Panc1 (cell line): Measurements from ENCODE around the gene CCDC183. TPM values are rescaled to one million over a fixed set of nuclear protein-coding genes. Genes with fewer than 3 reads are reported as not detected.
"Not testable (repeated sequence)": the region's sequence is repeated elsewhere in the genome, so short reads cannot be mapped to it uniquely, and the experiment has no call there.

ENCODE experiments used
- ATAC-seq: fragments of 200-7000 bp; cut with Tn5 transposase; 2 replicates; pipeline ENCODE4 v1.9.1; 2020; ENCODE audit warnings: mild to moderate bottlenecking, moderate library complexity
- BruUV-seq: library from RNA; stranded (reverse); fragments of 400-500 nt; replicated peaks from 2 replicates; lab custom pipeline; 2021; lab: Mats Ljungman, UMichigan
- CTCF ChIA-PET: fragments of 300-600 bp; sonication (Branson Sonifier 250); formaldehyde crosslinking; loops from one replicate; lab custom pipeline; 2022; ENCODE audit warnings: antibody characterized with exemption; lab: Charles Lee
- POLR2A ChIA-PET: fragments of 300-600 bp; sonication (Branson Sonifier 250); formaldehyde crosslinking; loops from one replicate; lab custom pipeline; 2022; ENCODE audit warnings: antibody characterized with exemption; lab: Charles Lee
- DNase-seq: peaks from one replicate; pipeline ENCODE4 v3.0.0-alpha.2; 2010; ENCODE audit warnings: low read depth, low spot score
- H3K27ac ChIP-seq: 2 replicates; pipeline ENCODE4 v1.5.1; 2011; ENCODE audit warnings: mild to moderate bottlenecking, low read length, inconsistent platforms
- H3K27me3 ChIP-seq: fragments of 200-500 bp; sonication (Bioruptor generic); 2 replicates; pipeline ENCODE4 v1.6.0; 2014; ENCODE audit warnings: low read length, inconsistent platforms; ENCODE audit not compliant: control insufficient read depth, insufficient read depth
- H3K36me3 ChIP-seq: fragments of 200-500 bp; sonication (Bioruptor generic); 2 replicates; pipeline ENCODE4 v1.5.1; 2014; ENCODE audit warnings: inconsistent platforms, mild to moderate bottlenecking, low read length, moderate library complexity; ENCODE audit not compliant: control insufficient read depth, insufficient read depth
- H3K4me1 ChIP-seq: 2 replicates; pipeline ENCODE4 v1.5.1; 2011; ENCODE audit warnings: inconsistent platforms, mild to moderate bottlenecking, low read length, moderate library complexity; ENCODE audit not compliant: control insufficient read depth, insufficient read depth
- H3K4me3 ChIP-seq, 2 experiments: 2 replicates each; pipeline ENCODE4 v1.5.1; 2011 to 2012; ENCODE audit warnings: low read depth in 2 of 2, low read length in 2 of 2, mild to moderate bottlenecking in 2 of 2, inconsistent platforms in 1 of 2, moderate library complexity in 1 of 2
- H3K9me3 ChIP-seq: fragments of 200-500 bp; sonication (Bioruptor generic); 2 replicates; pipeline ENCODE4 v1.5.1; 2014; ENCODE audit warnings: low read depth, mild to moderate bottlenecking, inconsistent platforms, low read length, moderate library complexity; ENCODE audit not compliant: control insufficient read depth, insufficient read depth
- CTCF ChIP-seq: fragments of 450-650 bp; IDR thresholded peaks from 2 replicates; pipeline ENCODE4 v1.5.1; 2017; ENCODE audit warnings: mild to moderate bottlenecking
- POLR2AphosphoS5 ChIP-seq: IDR thresholded peaks from 2 replicates; pipeline ENCODE4 v1.6.1; 2012; ENCODE audit warnings: mild to moderate bottlenecking, low read depth, low read length, moderate library complexity
- SIN3A ChIP-seq: IDR thresholded peaks from 2 replicates; pipeline ENCODE4 v1.6.1; 2012; ENCODE audit warnings: low read depth, mild to moderate bottlenecking, low read length, moderate library complexity, borderline replicate concordance; ENCODE audit not compliant: insufficient read depth
- TCF7L2 ChIP-seq: IDR thresholded peaks from 2 replicates; pipeline ENCODE4 v1.6.1; 2011; ENCODE audit warnings: mild to moderate bottlenecking, low read depth, low read length, inconsistent platforms
- in situ Hi-C: cut with HindIII; loops from 2 replicates; pipeline ENCODE4 v1.10.0; 2016; ENCODE audit warnings: low sequenced_read_pairs, low pct_unique_long_range_greater_than_20kb
- intact Hi-C: fragments of 100-400 bp; cut with micrococcal nuclease; formaldehyde crosslinking; loops from one replicate; pipeline ENCODE4 v1.10.0; 2022; ENCODE audit not compliant: unreplicated experiment
- total RNA-seq: library from RNA; stranded (reverse); gene quantifications from one replicate; pipeline ENCODE4 v1.2.1, GENCODE V29; 2021; ENCODE audit not compliant: unreplicated experiment

CCDC183 gene
- total RNA-seq, 1 experiment from 2014 or later: 0.62 TPM

- ChIA-PET POLR2A (interaction anchor here (0.6 kb wide), 1 partner anchor 34 kb away, joined by 4 read pairs; no protein-coding TSS in a partner anchor), CTCF (interaction anchor here (0.6 to 0.7 kb wide), 3 partner anchors 17 to 96 kb away, joined by 3 to 8 read pairs (median 7); no protein-coding TSS in a partner anchor)
- DNase-seq (peak; percentile 53), ATAC-seq (peak; percentile 76)
- H3K36me3 ChIP-seq, H3K27me3 ChIP-seq, H3K9me3 ChIP-seq, in situ Hi-C loops, intact Hi-C loops, BruUV-seq: not testable (repeated sequence)
- peak; percentile 30; the same call in 1 of the 2 replicates for TF ChIP-seq POLR2AphosphoS5
- TF ChIP-seq TCF7L2: peak; percentile 15
- peak; percentile 87 for TF ChIP-seq CTCF
- TF ChIP-seq SIN3A: 0 out of 2 replicates have a peak, but pooled peaks have one; percentile 3
- Histone ChIP-seq H3K4me1 (peaks cover 26% of the 10 kb centered on the region), H3K4me3 (peak within 1 kb of the TSS; percentile 43 to 57), H3K27ac (peak within 1 kb of the TSS; percentile 74)
These were observed 46.3 kb downstream of the CCDC183 start, which contains the start of gene AJM1 for GRCh38 chr9:136842380-136842948. TSS of gene AJM1 (plus strand) at chr9:136842478. CDS start at chr9:136844415, 1,937 bp downstream.

- ATAC-seq, intact Hi-C loops, in situ Hi-C loops, POLR2A ChIA-PET, H3K27ac ChIP-seq, DNase-seq, H3K27me3 ChIP-seq, BruUV-seq, H3K36me3 ChIP-seq, H3K9me3 ChIP-seq: not testable (repeated sequence)
- peak overlapping the region; percentile 11 to 18; a peak in 1 of 4 replicates for H3K4me3 ChIP-seq
- CTCF ChIA-PET: interaction anchor here (0.7 kb wide), 1 partner anchor 96 kb away, joined by 8 read pairs; no protein-coding TSS in a partner anchor
- peaks cover 26% of the 10 kb centered on the region for H3K4me1 ChIP-seq
These were observed 47.1 kb downstream of the CCDC183 start for GRCh38 chr9:136843159-136843800.

GRCh38 chr9:136843801-136844740 lies 47.9 kb downstream of the CCDC183 start:
- H3K9me3 ChIP-seq, CTCF ChIA-PET, BruUV-seq, ATAC-seq, H3K36me3 ChIP-seq, intact Hi-C loops, H3K27me3 ChIP-seq, H3K4me3 ChIP-seq, in situ Hi-C loops, POLR2A ChIA-PET, DNase-seq, H3K27ac ChIP-seq: not testable (repeated sequence)
- TF ChIP-seq CTCF: peak; percentile 72
- peaks cover 26% of the 10 kb centered on the region for H3K4me1 ChIP-seq
